H1 (cell line): ENCODE results near the gene ZNF672. TPM values are rescaled to one million over a fixed set of nuclear protein-coding genes. Genes with fewer than 3 reads are reported as not detected.
A peak's percentile ranks its signal among the peaks of the same experiment; 100 is the strongest.

ENCODE experiments used
- CTCF ChIA-PET: fragments of 300-600 bp; sonication (Branson Sonifier 250); formaldehyde crosslinking; loops from one replicate; lab custom pipeline; 2021; ENCODE audit not compliant: partially characterized antibody; lab: Charles Lee
- POLR2A ChIA-PET: fragments of 300-600 bp; sonication (Branson Sonifier 250); formaldehyde crosslinking; loops from one replicate; lab custom pipeline; 2021; ENCODE audit warnings: inconsistent platforms; ENCODE audit not compliant: partially characterized antibody; lab: Charles Lee
- DNase-seq, 2 experiments: peaks; one replicate each; pipeline versions ENCODE4 v3.0.0 to v3.0.0-alpha.2; 2010 to 2022; ENCODE audit warnings: low spot score in 2 of 2, low read depth in 1 of 2, mixed read lengths in 1 of 2
- FAIRE-seq: peaks from 2 replicates; lab custom pipeline; 2011; peaks lifted over from hg19 to GRCh38; lab: Jason Lieb, UNC
- H2AFZ ChIP-seq: 2 replicates; pipeline ENCODE4 v1.8.1; 2012; ENCODE audit warnings: low read length, inconsistent platforms
- H2AK5ac ChIP-seq: 2 replicates; pipeline ENCODE4 v1.6.1; 2013; ENCODE audit warnings: low read depth, low read length
- H2BK120ac ChIP-seq: replicated peaks from 2 replicates; pipeline ENCODE3; 2013; ENCODE audit warnings: low read depth, low read length, inconsistent platforms
- H2BK12ac ChIP-seq: 2 replicates; pipeline ENCODE4 v1.6.1; 2013; ENCODE audit warnings: low read depth, low read length
- H2BK15ac ChIP-seq: 2 replicates; pipeline ENCODE4 v1.6.1; 2013; ENCODE audit warnings: low read length
- H2BK20ac ChIP-seq: 2 replicates; pipeline ENCODE4 v1.6.1; 2013; ENCODE audit warnings: low read length
- H2BK5ac ChIP-seq: 2 replicates; pipeline ENCODE4 v1.6.1; 2013; ENCODE audit warnings: low read depth, low read length
- H3K14ac ChIP-seq: 2 replicates; pipeline ENCODE4 v1.6.1; 2013; ENCODE audit warnings: inconsistent platforms; ENCODE audit not compliant: insufficient read length
- H3K18ac ChIP-seq: 2 replicates; pipeline ENCODE4 v1.6.1; 2013; ENCODE audit warnings: low read length; ENCODE audit errors: extremely low read depth
- H3K23ac ChIP-seq: 2 replicates; pipeline ENCODE4 v1.6.1; 2013; ENCODE audit warnings: inconsistent platforms; ENCODE audit not compliant: insufficient read length
- H3K23me2 ChIP-seq: 2 replicates; pipeline ENCODE4 v1.6.1; 2013; ENCODE audit warnings: low read depth, low read length
- H3K27ac ChIP-seq: 2 replicates; pipeline ENCODE4 v1.6.1; 2011; ENCODE audit warnings: low read depth, low read length, inconsistent platforms
- H3K27me3 ChIP-seq, 4 experiments: replicated peaks in 1 of 4; 1 replicate in 1 of 4; 2 replicates in 3 of 4; pipeline versions ENCODE4 v1.6.1 to v1.8.1; 2011 to 2013; ENCODE audit warnings: low read length in 3 of 4, mild to moderate bottlenecking in 3 of 4, inconsistent platforms in 2 of 4, mixed read lengths in 2 of 4, moderate library complexity in 1 of 4; ENCODE audit not compliant: control insufficient read depth in 3 of 4, insufficient read depth in 3 of 4; ENCODE audit errors: extremely low read depth in 1 of 4
- H3K36me3 ChIP-seq, 4 experiments: 2 replicates each; pipeline versions ENCODE4 v1.6.1 to v1.8.1; 2011 to 2013; ENCODE audit warnings: mild to moderate bottlenecking in 4 of 4, low read length in 3 of 4, moderate library complexity in 2 of 4, control low read depth in 1 of 4, inconsistent platforms in 1 of 4; ENCODE audit not compliant: insufficient read depth in 4 of 4, control insufficient read depth in 2 of 4
- H3K4ac ChIP-seq: replicated peaks from 2 replicates; pipeline ENCODE3; 2013; ENCODE audit warnings: low read length, low read depth, mixed read lengths, inconsistent platforms; ENCODE audit not compliant: insufficient read length
- H3K4me1 ChIP-seq, 4 experiments: replicated peaks in 1 of 4; 1 replicate in 1 of 4; 2 replicates in 3 of 4; pipeline versions ENCODE4 v1.6.1 to v1.8.1; 2011 to 2013; ENCODE audit warnings: low read length in 3 of 4, inconsistent platforms in 2 of 4, mixed read lengths in 1 of 4; ENCODE audit not compliant: insufficient read depth in 4 of 4, control insufficient read depth in 3 of 4
- H3K4me2 ChIP-seq, 2 experiments: 2 replicates each; pipeline versions ENCODE4 v1.6.1 to v1.8.1; 2011 to 2013; ENCODE audit warnings: low read depth in 2 of 2, low read length in 2 of 2, control low read depth in 1 of 2, inconsistent platforms in 1 of 2, mild to moderate bottlenecking in 1 of 2; ENCODE audit not compliant: insufficient read depth in 1 of 2
- H3K4me3 ChIP-seq, 4 experiments: fragments of 200-600, 300-600 bp in 1 of 4; sonication (generic), shearing (Covaris generic), sonication (Bioruptor Twin) in 1 of 4; 2 replicates each; pipeline versions ENCODE4 v1.5.1 to v1.8.1; 2011 to 2016; ENCODE audit warnings: low read length in 4 of 4, low read depth in 3 of 4, control low read depth in 2 of 4, inconsistent platforms in 2 of 4, mild to moderate bottlenecking in 2 of 4, mixed read lengths in 1 of 4, moderate library complexity in 1 of 4; ENCODE audit not compliant: insufficient read depth in 2 of 4; ENCODE audit errors: extremely low read depth in 1 of 4
- H3K56ac ChIP-seq: replicated peaks from 2 replicates; pipeline ENCODE3; 2013; ENCODE audit warnings: low read depth, mild to moderate bottlenecking, mixed read lengths, low read length, inconsistent platforms; ENCODE audit not compliant: insufficient read length
- H3K79me1 ChIP-seq: 2 replicates; pipeline ENCODE4 v1.6.1; 2013; ENCODE audit warnings: low read depth, low read length, control low read depth
- H3K79me2 ChIP-seq, 2 experiments: 2 replicates each; pipeline versions ENCODE4 v1.6.1 to v1.8.1; 2012 to 2013; ENCODE audit warnings: low read length in 2 of 2, mild to moderate bottlenecking in 2 of 2, inconsistent platforms in 1 of 2; ENCODE audit not compliant: insufficient read depth in 2 of 2, control insufficient read depth in 1 of 2
- H3K9ac ChIP-seq, 4 experiments: replicated peaks in 1 of 4; 1 replicate in 1 of 4; 2 replicates in 3 of 4; pipeline versions ENCODE4 v1.6.1 to v1.8.1; 2011 to 2013; ENCODE audit warnings: low read depth in 3 of 4, low read length in 3 of 4, control low read depth in 2 of 4, mild to moderate bottlenecking in 2 of 4, moderate library complexity in 2 of 4, inconsistent platforms in 1 of 4; ENCODE audit errors: extremely low read depth in 1 of 4
- H3K9me3 ChIP-seq, 2 experiments: 2 replicates each; pipeline versions ENCODE4 v1.6.1 to v1.8.1; 2012 to 2013; ENCODE audit warnings: mild to moderate bottlenecking in 2 of 2, moderate library complexity in 2 of 2, control low read depth in 1 of 2, inconsistent platforms in 1 of 2, low read depth in 1 of 2, low read length in 1 of 2, mixed read lengths in 1 of 2; ENCODE audit not compliant: insufficient read depth in 2 of 2
- H4K20me1 ChIP-seq, 2 experiments: replicated peaks in 1 of 2; 2 replicates each; pipeline versions ENCODE3 to v1.8.1; 2011 to 2013; ENCODE audit warnings: inconsistent platforms in 2 of 2, low read length in 2 of 2, mild to moderate bottlenecking in 1 of 2; ENCODE audit not compliant: insufficient read depth in 2 of 2, control insufficient read depth in 1 of 2
- H4K5ac ChIP-seq: 2 replicates; pipeline ENCODE4 v1.6.1; 2013; ENCODE audit warnings: low read length, low read depth, mixed read lengths, inconsistent platforms; ENCODE audit not compliant: insufficient read length
- H4K8ac ChIP-seq: 2 replicates; pipeline ENCODE4 v1.8.0; 2013; ENCODE audit warnings: mild to moderate bottlenecking, moderate library complexity, low read length, inconsistent platforms; ENCODE audit not compliant: insufficient read depth; ENCODE audit errors: extremely low read depth
- H4K91ac ChIP-seq: replicated peaks from 2 replicates; pipeline ENCODE3; 2013; ENCODE audit warnings: low read length, mixed read lengths, inconsistent platforms; ENCODE audit not compliant: insufficient read length
- CTCF ChIP-seq, 3 experiments: IDR thresholded peaks; 1 replicate in 2 of 3; 2 replicates in 1 of 3; pipeline versions ENCODE4 v1.5.1 to v1.6.1; 2011; ENCODE audit warnings: low read length in 3 of 3, mild to moderate bottlenecking in 3 of 3, inconsistent platforms in 2 of 3, low read depth in 1 of 3, moderate library complexity in 1 of 3; ENCODE audit not compliant: insufficient read depth in 1 of 3; ENCODE audit errors: control extremely low read depth in 1 of 3
- SIX5 ChIP-seq: IDR thresholded peaks from 2 replicates; pipeline ENCODE4 v1.6.1; 2011; ENCODE audit warnings: mild to moderate bottlenecking, low read depth, low read length
- SRF ChIP-seq: IDR thresholded peaks from 2 replicates; pipeline ENCODE4 v1.6.1; 2011; ENCODE audit warnings: mild to moderate bottlenecking, low read depth, low read length, moderate library complexity
- WGBS, 2 experiments: shearing (Covaris generic) in 1 of 2; methylation state at CpG; one replicate each; pipeline versions ENCODE4 v1.1.6 to v1.1.7; 2013 to 2015; ENCODE audit warnings: low lambda C conversion rate in 2 of 2, mixed read lengths in 2 of 2, inconsistent platforms in 1 of 2, low coverage in 1 of 2, missing lambda C conversion rate in 1 of 2; ENCODE audit not compliant: insufficient replicate concordance in 2 of 2, insufficient coverage in 1 of 2, insufficient read length in 1 of 2; ENCODE audit errors: extremely low coverage in 1 of 2, missing lambda C conversion rate in 1 of 2; 5-methylcytosine and 5-hydroxymethylcytosine counted together
- polyA plus RNA-seq, 7 experiments: library from polyadenylated mRNA; depleted of rRNA in 3 of 7; stranded (reverse) in 5 of 7; unstranded in 2 of 7; fragments of >200 nt in 5 of 7; fragments of 200-250 nt in 2 of 7; gene quantifications; 1 replicate in 5 of 7; 2 replicates in 1 of 7; 4 replicates in 1 of 7; pipeline versions ENCODE4 v1.2.1 to v1.2.3, GENCODE V29; 2011 to 2013; ENCODE audit warnings: missing spikeins in 2 of 7, mixed read lengths in 2 of 7
- total RNA-seq: library from RNA; stranded (reverse); fragmentation: NEBNext Ultra II Directional; extraction: Animal tissue kit (Norgen Biotek cat#: 25700); gene quantifications from 2 replicates; pipeline ENCODE4 v1.2.1, GENCODE V29; 2021

ZNF672 gene
- total and polyA plus RNA-seq, 2 of the 8 experiments (the other 6 are each of a cell fraction or from before 2014, with no cell fraction given), result 30.7 to 40.4 TPM

- Histone ChIP-seq H2BK5ac (no peak overlapping the region), H3K23ac (no peak overlapping the region), H2AFZ (no peak overlapping the region), H4K20me1 (no peaks in the 10 kb centered on the region), H3K9me3 (no peaks in the 10 kb centered on the region), H3K23me2 (no peaks in the 10 kb centered on the region), H2BK120ac (no peak overlapping the region), H3K27ac (no peak overlapping the region), H3K56ac (no peak overlapping the region), H2AK5ac (no peak overlapping the region), H3K79me1 (peaks cover 4% of the 10 kb centered on the region; the same call in 1 of the 2 replicates), H3K79me2 (no peaks in the 10 kb centered on the region), H3K4me2 (no peak overlapping the region), H4K91ac (no peak overlapping the region), H2BK20ac (no peak overlapping the region), H2BK12ac (no peak overlapping the region), H2BK15ac (no peak overlapping the region), H3K4me1 (peaks cover 0 to 2% (median under 1%) of the 10 kb centered on the region in 4 experiments; a peak in 2 of 7 replicates), H3K18ac (no peak overlapping the region), H3K36me3 (peaks cover 10 to 27% (median 23%) of the 10 kb centered on the region in 4 experiments), H3K27me3 (no peaks in the 10 kb centered on the region), H3K9ac (no peak overlapping the region), H3K4me3 (no peak overlapping the region), H4K5ac (no peak overlapping the region), H3K14ac (no peak overlapping the region), H4K8ac (peak overlapping the region; percentile 37; the same call in 1 of the 2 replicates), H3K4ac (no peak overlapping the region)
- ChIA-PET CTCF (interaction anchor here (0.6 to 2.6 kb wide), 8 partner anchors 9 to 45 kb away, joined by 3 to 17 read pairs (median 4); partner anchors contain the start of gene ZNF672), POLR2A (interaction anchor here (0.8 to 2.4 kb wide), 9 partner anchors 7 to 50 kb away, joined by 3 to 8 read pairs (median 3); partner anchors contain the start of genes SH3BP5L and ZNF692)
- DNase-seq, result no peak
- TF ChIP-seq CTCF (IDR thresholded peaks at IDR 0.05; ENCODE audit: control extremely low read depth in 1 of 3, insufficient read depth in 1 of 3, low read depth in 1 of 3, low read length in 3 of 3) (no peak), SRF (no peak), SIX5 (no peak)
- WGBS, 2 experiments, result 90% methylated on average over 19 of the region's 23 CpGs; no CpG with 5 or more reads in 1 of the 2 experiments
- no peak for FAIRE-seq
Measured at GRCh38 chr1:248812736-248813425, 25.1 kb upstream of the ZNF672 start.
